GM21825 (cell line): Measurements from ENCODE around the gene CPD.
"Not testable (repeated sequence)": the region's sequence is repeated elsewhere in the genome, so short reads cannot be mapped to it uniquely, and the experiment has no call there.

Experiments
- ATAC-seq: cut with Tn5 transposase; IDR thresholded peaks from one replicate; pipeline ENCODE4 v1.9.1; 2021; ENCODE audit warnings: mild to moderate bottlenecking, moderate library complexity; ENCODE audit not compliant: unreplicated experiment

The CPD gene

DNA sequence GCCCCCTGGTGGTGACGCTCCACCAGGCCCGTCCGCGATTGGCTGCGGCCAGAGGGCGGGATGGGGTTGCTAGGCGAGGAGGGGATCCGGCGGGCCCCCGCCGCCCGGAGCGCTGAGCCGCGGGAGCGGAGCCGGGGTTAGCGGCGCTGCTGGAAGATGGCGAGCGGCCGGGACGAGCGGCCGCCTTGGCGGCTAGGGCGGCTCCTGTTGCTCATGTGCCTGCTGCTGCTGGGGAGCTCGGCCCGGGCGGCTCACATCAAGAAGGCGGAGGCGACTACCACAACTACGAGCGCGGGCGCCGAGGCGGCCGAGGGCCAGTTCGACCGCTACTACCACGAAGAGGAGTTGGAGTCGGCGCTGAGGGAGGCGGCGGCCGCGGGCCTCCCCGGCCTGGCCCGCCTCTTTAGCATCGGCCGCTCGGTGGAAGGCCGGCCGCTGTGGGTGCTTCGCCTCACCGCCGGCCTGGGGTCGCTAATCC is at the start of gene CPD:
Gene CPD (plus strand): TSS at position 103 of the 478 bp plus-strand sequence. CDS start 54 bp downstream, at position 157.
- ATAC-seq = peak; percentile 78

- ATAC-seq = peak; percentile 55
These were observed 46.6 kb upstream of the CPD start for GRCh38 chr17:30332057-30332542.

DNA sequence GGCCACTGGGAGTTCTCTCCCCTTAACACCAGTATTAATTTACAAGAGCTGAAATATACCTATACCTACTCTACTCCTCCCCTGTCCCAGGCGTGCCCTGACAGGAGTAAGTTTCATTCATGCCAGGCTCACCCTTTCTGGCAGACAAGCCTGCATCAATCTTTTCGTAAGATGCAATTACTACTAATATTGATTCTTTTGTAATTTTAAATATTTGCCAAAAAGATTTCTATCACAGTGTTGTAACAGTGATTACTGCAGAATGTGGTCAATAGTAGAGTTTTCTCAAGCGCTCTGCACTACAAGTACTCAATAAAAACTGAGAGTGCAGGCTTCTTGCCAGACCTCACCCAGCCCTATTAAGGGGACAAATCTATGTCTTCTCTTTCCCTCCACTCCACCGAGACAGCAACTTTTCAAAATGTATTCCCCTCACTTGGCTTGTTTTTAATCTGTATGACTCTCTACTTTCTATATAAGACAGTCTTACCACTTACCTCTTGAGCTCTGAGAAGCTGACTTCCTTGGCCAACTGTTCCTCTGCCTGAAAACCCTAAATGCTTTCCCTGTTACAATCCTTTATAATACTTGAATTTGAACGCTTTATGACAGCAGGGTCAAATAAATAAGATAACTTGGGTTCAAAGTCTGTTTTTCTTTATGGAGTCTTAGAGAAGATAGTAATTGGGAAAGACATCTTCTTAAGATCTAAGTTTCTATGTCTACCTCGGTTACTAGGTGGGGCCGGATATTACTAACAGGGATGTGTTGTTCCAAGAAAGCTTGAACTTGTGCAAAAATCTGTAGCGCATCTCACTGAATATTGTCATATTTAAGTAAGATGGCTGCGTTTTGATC is 45.0 kb upstream of the CPD start, which contains the start of gene TMIGD1:
Gene TMIGD1 (minus strand): TSS at position 555 of the 858 bp plus-strand sequence. CDS start 1,924 bp downstream, outside the sequence.
- ATAC-seq = no peak

DNA sequence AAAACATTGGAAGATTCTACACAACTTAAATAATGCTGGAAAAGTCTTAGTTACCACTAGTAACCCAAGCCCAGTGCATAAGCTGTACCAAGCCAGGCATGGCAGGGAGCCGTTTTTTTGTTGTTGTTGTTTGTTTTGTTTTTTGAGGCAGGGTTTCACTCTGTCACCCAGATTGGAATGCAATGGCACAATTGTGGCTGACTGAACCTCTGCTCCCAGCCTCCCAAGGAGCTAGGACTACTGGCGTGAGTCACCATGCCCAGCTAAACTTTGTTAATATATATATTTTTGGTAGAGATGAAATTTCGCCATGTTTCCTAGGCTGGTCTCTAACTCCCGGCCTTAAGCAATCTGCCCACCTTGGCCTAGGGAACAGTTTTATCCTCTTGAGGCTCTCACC is 44.3 kb upstream of the CPD start:
- no peak for ATAC-seq

DNA sequence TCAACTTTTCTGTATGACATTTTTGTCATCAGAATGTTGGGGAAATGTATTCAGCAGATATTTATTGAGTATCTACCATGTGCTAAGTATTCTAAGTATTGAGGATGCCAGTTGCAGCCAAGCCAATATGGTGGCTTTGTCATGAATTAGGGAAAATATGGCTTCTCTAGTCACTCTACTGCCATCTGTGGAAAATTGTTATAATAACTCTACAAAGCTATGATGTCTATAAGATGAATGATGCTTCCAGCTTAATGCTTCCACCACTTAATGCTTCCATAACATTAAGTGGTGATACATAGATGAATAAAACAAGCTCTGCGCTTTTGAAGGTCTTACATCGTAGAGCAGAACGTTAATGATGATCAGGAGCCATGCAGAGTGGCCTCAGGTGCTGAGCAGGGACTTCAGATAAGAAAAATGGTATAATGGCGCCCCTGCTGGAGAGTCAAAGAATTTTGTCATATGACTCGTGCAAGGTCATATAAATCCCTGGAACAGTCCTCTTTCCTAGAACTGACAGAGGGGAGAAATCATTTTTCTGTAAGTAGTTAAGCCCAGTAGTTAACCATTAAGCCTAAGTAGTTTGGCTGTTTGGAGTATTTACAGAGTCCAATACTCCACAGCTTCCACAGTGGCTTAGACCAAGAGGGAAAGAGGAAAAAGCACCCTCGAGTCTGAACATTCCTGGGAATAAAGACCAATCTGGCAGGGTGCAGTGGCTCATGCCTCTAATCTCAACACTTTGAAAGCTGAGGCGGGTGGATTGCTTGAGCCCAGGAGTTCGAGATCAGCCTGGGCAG is 42.2 kb upstream of the CPD start:
- no peak for ATAC-seq

DNA sequence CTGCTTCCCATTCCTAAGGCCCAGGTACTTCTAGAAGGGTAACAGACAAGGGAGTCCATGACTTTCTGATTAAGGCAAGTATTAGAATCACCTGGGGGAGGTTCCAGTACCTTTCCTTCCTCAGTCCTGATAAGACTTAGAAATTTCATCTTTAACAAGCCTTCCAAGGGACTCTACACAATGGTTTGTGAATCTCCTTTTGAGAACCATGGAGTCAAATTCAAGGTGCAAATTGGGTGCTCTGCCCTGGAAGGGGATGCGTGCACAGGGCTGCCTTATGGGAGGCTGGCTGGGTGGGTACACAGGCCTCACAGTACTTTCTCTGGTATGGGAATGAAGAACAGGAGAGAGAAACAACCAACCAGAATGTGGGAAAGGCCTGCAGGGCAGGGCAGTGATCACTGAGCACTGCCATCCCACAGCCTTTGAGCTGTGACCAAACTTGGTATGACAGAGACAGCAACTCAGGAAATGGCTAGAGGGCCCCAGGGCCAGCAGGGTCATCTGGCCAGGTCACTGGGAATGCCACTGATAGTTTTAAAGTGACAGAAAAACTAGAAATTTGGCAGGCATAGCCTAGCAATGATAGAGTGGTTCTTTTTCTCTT is 41.2 kb upstream of the CPD start:
- no peak for ATAC-seq

GRCh38 chr17:30339086-30339485 is 39.6 kb upstream of the CPD start:
- no peak for ATAC-seq

DNA sequence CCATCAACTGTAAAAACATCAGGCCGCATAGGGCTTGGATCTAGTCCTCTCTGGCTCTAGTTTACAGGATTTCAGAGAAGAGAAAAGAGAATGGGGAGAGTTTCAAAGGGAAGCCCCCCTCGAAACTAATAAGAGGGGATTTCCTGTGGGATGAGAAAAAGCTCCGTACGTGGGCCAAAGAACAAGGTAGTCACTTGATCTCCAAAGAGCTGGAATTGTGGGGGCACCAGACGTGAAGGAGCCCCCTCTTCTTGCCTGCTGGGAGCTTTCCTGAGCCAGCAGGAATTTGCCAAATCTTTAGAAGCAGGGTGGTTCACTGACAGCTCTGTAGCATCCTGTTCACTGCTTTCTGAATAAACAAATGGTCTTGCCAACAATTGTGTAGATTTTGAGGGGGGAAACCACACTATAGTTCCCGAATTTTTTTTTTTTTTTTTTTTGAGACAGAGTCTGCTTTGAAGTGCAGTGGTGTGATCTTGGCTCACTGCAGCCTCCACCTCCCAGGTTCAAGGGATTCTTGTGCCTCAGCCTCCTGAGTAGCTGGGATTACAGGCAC is 37.8 kb upstream of the CPD start:
- no peak for ATAC-seq

DNA sequence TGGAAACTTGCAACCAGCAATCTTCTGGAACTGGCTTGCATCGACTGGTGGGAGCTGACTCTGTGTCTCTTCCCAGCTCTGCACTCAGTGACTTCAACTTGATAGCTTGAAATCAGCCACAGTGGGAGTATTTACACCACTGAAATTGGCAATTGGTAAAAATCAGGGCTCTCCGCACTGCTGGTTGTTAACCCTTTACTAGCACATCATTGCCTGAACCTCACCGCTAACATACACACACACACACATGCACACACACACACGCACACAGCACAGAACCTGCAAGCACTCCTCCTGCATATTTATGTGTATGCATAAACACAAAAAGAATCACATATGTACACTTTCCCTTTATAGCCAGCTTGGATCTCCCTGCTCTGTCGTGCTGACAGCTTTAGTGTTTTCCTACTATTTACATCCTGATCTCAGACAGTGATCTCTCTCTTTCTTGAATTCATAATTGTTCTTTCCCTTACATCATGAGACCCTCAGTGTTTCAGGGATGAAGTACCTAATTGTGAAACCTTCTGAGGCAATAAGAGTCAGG is 37.0 kb upstream of the CPD start:
- no peak for ATAC-seq

- not testable (repeated sequence) for ATAC-seq
These were observed 35.5 kb upstream of the CPD start for GRCh38 chr17:30343244-30343643.

GRCh38 chr17:30343796-30344195 is 34.9 kb upstream of the CPD start:
- no peak for ATAC-seq

- ATAC-seq = no peak
These were observed 34.2 kb upstream of the CPD start for GRCh38 chr17:30344283-30345088.

DNA sequence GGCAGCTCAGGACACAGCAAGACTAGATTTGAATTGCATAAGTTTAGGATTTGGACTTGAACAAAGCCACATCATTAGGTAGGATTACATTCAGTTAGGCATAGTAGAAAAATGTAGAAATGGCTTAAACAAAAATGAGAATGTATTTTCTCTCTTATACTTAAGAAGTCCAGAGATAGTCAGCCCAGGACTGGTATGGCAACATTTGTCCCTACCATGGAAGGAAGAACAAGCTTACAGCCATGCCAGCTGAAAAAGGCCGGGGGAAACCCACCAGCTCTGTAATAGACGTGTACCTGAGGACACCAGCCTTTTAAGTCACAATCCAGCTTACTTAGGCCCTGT is 33.7 kb upstream of the CPD start:
- no peak for ATAC-seq

DNA sequence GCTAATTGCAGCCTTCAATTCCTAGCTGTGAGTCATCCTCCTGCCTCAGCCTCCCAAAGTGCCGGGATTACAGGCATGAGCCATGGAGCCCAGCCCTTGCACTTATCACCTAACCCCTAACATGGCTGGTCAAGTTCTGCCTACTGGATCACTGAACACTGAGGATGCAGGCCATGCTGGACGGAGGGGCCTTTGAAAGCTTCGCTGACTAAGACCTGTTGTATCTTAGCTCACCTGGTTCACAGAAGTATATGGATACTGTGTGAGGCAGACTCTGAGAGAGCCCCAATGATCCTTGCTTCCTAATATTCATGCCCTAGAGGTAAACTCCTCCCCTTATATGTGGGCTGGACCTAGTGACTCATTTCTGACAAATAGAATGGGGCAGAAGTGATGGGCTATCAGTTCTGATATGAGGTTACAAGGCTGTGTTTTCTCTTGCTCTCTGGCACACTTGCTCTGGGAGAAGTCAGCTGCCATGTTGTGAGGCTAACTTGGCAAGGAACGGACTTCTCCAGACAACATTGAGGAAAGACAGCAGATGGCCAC is 33.1 kb upstream of the CPD start:
- no peak for ATAC-seq

- no peak for ATAC-seq
These were observed 32.4 kb upstream of the CPD start for GRCh38 chr17:30346221-30346795.

GRCh38 chr17:30347488-30347887 is 31.2 kb upstream of the CPD start:
- no peak for ATAC-seq

GRCh38 chr17:30349252-30349651 is 29.5 kb upstream of the CPD start:
- ATAC-seq = no peak

GRCh38 chr17:30351263-30351662 is 27.5 kb upstream of the CPD start:
- ATAC-seq = not testable (repeated sequence)

- no peak for ATAC-seq
These were observed 27.0 kb upstream of the CPD start for GRCh38 chr17:30351735-30352134.
